ENCODE data around the gene CCBE1. TPM values are rescaled to one million over a fixed set of nuclear protein-coding genes. Genes with fewer than 3 reads are reported as not detected.

CCBE1 gene
- total RNA-seq, 4 donors from 2014 or later: 2.2 to 7.7 (median 4.1) TPM

DNA sequence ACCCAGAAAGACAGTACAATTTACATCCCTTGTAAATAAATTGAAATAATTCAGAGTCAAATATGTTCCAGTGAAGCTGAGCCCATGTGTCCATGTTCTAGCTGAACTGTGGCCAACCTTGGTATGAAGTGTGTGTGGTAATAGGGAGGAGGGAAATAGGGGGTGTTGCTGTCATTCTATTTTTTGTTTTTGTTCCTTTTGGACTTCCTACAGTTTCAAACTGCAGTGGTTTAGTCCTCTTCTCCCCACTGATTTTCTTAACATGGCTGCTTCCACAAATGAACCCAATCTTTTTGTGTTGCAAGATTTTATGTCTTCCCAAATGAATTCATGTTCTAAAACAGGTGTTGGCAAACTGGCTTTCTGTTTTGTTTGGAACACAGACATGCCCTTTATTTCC, 156.9 kb downstream of the CCBE1 start:
- no peak for ATAC-seq
- no peaks in the 10 kb centered on the region for H3K4me1 ChIP-seq
- no peak overlapping the region for H3K27ac ChIP-seq
- H3K9me3 ChIP-seq: no peaks in the 10 kb centered on the region
- H3K27me3 ChIP-seq: no peaks in the 10 kb centered on the region
- no peaks in the 10 kb centered on the region for H3K36me3 ChIP-seq
- H3K4me3 ChIP-seq: no peak overlapping the region
- TF ChIP-seq EP300 (IDR thresholded peaks at IDR 0.05) (no peak), POLR2A (IDR thresholded peaks at IDR 0.05) (no peak), POLR2AphosphoS5 (IDR thresholded peaks at IDR 0.05) (no peak)
- TF ChIP-seq, protein P1, sequence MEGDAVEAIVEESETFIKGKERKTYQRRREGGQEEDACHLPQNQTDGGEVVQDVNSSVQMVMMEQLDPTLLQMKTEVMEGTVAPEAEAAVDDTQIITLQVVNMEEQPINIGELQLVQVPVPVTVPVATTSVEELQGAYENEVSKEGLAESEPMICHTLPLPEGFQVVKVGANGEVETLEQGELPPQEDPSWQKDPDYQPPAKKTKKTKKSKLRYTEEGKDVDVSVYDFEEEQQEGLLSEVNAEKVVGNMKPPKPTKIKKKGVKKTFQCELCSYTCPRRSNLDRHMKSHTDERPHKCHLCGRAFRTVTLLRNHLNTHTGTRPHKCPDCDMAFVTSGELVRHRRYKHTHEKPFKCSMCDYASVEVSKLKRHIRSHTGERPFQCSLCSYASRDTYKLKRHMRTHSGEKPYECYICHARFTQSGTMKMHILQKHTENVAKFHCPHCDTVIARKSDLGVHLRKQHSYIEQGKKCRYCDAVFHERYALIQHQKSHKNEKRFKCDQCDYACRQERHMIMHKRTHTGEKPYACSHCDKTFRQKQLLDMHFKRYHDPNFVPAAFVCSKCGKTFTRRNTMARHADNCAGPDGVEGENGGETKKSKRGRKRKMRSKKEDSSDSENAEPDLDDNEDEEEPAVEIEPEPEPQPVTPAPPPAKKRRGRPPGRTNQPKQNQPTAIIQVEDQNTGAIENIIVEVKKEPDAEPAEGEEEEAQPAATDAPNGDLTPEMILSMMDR (IDR thresholded peaks at IDR 0.05): no peak

DNA sequence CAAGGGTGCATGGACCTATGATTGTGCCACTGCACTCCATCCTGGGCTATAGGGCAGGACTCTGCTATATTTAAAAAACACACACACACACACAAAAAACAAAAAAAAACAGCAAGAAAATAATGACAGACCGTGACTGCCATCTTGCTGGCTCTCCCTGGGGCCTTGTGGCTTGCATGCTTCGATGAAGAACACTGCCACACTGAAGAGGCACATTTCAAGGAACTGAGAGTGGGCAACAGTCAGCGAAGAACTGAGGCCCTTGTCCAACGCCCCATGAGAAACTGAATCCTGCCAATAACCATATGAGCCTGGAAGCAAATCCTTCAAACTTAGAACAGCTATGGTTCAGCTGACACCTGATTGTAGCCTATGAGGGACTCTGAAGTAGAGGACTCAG, 158.1 kb downstream of the CCBE1 start:
- Histone ChIP-seq H3K36me3 (no peaks in the 10 kb centered on the region), H3K9me3 (no peaks in the 10 kb centered on the region), H3K4me1 (no peaks in the 10 kb centered on the region), H3K4me3 (no peak overlapping the region), H3K27ac (no peak overlapping the region), H3K27me3 (no peaks in the 10 kb centered on the region)
- no peak for ATAC-seq
- TF ChIP-seq POLR2A (IDR thresholded peaks at IDR 0.05) (no peak), POLR2AphosphoS5 (IDR thresholded peaks at IDR 0.05) (no peak), EP300 (IDR thresholded peaks at IDR 0.05) (no peak)
- TF ChIP-seq, protein P1 (IDR thresholded peaks at IDR 0.05): no peak
- 83 to 100% methylated on average over 1 of the region's 4 CpGs for WGBS, 2 donors (ENCODE audit: low coverage in 1 of 2)

DNA sequence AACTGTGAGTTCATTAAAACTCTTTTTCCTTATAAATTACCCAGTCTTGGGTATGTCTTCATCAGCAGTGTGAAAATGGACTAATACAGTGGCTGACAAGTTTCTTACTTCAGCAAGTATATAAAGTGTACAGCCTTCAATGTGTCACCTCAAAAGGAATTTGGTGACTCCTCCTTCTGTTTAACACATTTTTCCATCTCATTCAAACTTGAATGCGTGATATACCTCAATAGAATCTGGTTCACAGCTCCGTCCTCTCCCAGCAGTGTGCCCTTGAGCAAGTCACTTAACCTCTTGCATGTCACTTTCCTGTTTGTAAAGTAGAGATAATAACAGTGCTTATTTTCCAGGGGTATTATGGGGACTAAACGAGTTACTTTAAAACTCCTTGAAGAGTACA, 159.6 kb downstream of the CCBE1 start:
- ATAC-seq: no peak
- H3K9me3 ChIP-seq: no peaks in the 10 kb centered on the region
- no peak overlapping the region for H3K4me3 ChIP-seq
- H3K4me1 ChIP-seq: no peaks in the 10 kb centered on the region
- H3K27ac ChIP-seq: no peak overlapping the region
- no peaks in the 10 kb centered on the region for H3K27me3 ChIP-seq
- H3K36me3 ChIP-seq: no peaks in the 10 kb centered on the region
- TF ChIP-seq POLR2AphosphoS5 (IDR thresholded peaks at IDR 0.05) (no peak), EP300 (IDR thresholded peaks at IDR 0.05) (no peak), POLR2A (IDR thresholded peaks at IDR 0.05) (no peak)
- TF ChIP-seq, protein P1 (IDR thresholded peaks at IDR 0.05): no peak
- WGBS, 2 donors (ENCODE audit: low coverage in 1 of 2): 69 to 80% methylated on average over 3 of the region's 3 CpGs

DNA sequence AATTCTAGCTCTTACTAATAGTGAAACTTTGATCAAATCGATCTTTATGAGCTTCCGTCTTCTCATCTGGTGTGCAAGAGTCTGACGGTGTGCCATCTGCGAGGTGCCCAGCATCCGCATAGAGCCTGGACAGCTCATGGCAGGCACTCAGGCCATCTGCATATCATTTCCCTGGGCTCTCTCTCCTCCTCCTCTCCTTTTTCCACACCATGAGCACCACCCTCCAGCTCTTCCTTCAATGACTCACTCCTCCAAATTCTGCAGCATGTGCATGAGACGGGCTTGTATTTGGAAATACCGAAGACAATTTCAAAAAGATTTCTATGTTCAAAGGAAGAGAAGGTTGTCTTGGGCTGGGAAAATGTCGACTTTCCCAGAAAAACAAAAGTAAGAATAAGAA, 161.1 kb downstream of the CCBE1 start:
- no peaks in the 10 kb centered on the region for H3K36me3 ChIP-seq
- H3K27ac ChIP-seq: no peak overlapping the region
- no peak for ATAC-seq
- no peaks in the 10 kb centered on the region for H3K4me1 ChIP-seq
- 78 to 96% methylated on average over 6 to 7 of the region's 8 CpGs for WGBS, 2 donors (ENCODE audit: low coverage in 1 of 2)
- no peaks in the 10 kb centered on the region for H3K9me3 ChIP-seq
- H3K27me3 ChIP-seq: no peaks in the 10 kb centered on the region
- H3K4me3 ChIP-seq: no peak overlapping the region
- no peak for TF ChIP-seq POLR2A (IDR thresholded peaks at IDR 0.05)
- no peak for TF ChIP-seq EP300 (IDR thresholded peaks at IDR 0.05)
- no peak for TF ChIP-seq POLR2AphosphoS5 (IDR thresholded peaks at IDR 0.05)
- TF ChIP-seq, protein P1 (IDR thresholded peaks at IDR 0.05): no peak

DNA sequence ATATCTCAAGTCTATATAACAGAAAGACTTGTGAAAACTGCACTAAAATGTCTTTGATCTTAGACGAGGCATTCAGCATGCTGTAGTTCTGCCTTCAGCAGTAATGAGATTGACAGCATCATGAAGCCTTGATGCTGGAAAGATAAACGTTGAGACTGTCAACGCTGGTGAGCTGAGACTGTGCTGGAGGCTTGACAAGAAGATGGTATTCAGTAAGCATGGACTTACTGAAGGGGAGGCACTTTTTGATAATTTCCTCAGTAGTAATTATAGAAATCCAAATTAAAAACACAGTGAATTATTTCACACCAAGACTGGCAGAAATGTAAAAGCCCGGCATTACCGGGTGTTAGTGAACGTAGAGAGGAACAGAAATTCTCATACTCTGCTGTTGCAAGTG, 162.2 kb downstream of the CCBE1 start:
- Histone ChIP-seq H3K4me1 (no peaks in the 10 kb centered on the region), H3K27ac (no peak overlapping the region), H3K4me3 (no peak overlapping the region), H3K9me3 (no peaks in the 10 kb centered on the region), H3K27me3 (no peaks in the 10 kb centered on the region), H3K36me3 (no peaks in the 10 kb centered on the region)
- TF ChIP-seq POLR2A (IDR thresholded peaks at IDR 0.05): no peak
- TF ChIP-seq, protein P1 (IDR thresholded peaks at IDR 0.05): no peak
- TF ChIP-seq POLR2AphosphoS5 (IDR thresholded peaks at IDR 0.05): no peak
- TF ChIP-seq EP300 (IDR thresholded peaks at IDR 0.05): no peak
- WGBS, 2 donors (ENCODE audit: low coverage in 1 of 2): 67% methylated on average over 4 to 6 of the region's 6 CpGs
- ATAC-seq: no peak
